Brain microvascular endothelial cell (primary cell): ENCODE data around the gene POFUT1.
A peak's percentile ranks its signal among the peaks of the same experiment; 100 is the strongest.

Experiments used
- DNase-seq: peaks from one replicate; pipeline ENCODE4 v3.0.0-alpha.2; 2020
- H3K27ac ChIP-seq: fragments of 250-450 bp; sonication (Bioruptor Pico); 2 replicates; pipeline ENCODE4 v1.5.1; 2020; ENCODE audit warnings: mild to moderate bottlenecking, moderate library complexity
- H3K27me3 ChIP-seq: fragments of 250-450 bp; sonication (Bioruptor Pico); replicated peaks from 2 replicates; pipeline ENCODE4 v1.5.1; 2020; ENCODE audit warnings: mild to moderate bottlenecking
- H3K36me3 ChIP-seq: fragments of 250-450 bp; sonication (Bioruptor Pico); replicated peaks from 2 replicates; pipeline ENCODE4 v1.5.1; 2020; ENCODE audit warnings: mild to moderate bottlenecking
- H3K4me3 ChIP-seq: 2 replicates; pipeline ENCODE4 v1.5.1; 2011; ENCODE audit warnings: low read depth, mild to moderate bottlenecking, control low read depth, low read length, moderate library complexity
- in situ Hi-C: cut with HindIII; loops from 2 replicates; pipeline ENCODE4 v1.10.0; 2017; ENCODE audit warnings: low sequenced_read_pairs, low pct_ligation_motif_present
- TF ChIP-seq, protein P1 (sequence below): IDR thresholded peaks from 2 replicates; pipeline ENCODE4 v1.5.1; 2011; ENCODE audit warnings: low read depth, mild to moderate bottlenecking, moderate library complexity, low read length, control low read depth, inconsistent platforms; ENCODE audit errors: missing control alignments

The POFUT1 gene

DNA sequence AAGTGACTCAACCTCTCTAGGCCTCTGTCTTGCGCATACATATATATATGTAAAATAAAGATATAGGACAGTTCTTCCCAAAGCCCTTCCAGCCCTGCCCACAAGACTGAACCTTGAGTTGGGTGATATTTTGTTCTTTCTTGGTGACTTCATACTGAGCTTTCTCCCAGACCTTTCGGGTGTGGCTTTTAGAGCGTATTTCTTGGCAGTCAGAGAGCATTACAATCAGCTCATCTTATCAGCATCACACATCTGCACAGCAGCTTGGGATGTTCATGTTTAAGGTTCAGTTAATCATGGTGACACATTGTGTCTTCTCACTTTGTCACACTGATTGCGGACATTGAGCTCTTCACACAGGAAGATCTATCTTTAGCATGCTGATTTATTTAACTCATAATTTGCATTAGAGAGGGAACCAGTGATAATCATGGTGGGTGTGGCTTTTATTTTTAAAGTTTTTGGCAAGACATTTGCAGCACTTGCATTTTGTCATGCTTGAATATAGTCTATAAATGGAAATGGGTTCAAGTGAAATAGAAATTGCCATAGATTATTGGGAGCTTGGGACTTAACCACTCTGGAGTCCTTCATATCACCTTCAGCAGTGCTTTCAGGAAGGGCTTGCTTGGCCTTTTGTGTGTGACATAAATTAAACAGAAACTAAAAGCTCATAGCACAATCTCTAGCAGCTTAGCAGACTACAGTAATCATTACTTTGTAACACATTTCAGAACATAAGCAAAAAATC, 78.1 kb downstream of the POFUT1 start:
- no peak overlapping the region for H3K4me3 ChIP-seq
- in situ Hi-C loops = no loop called here
- H3K27me3 ChIP-seq = no peaks in the 10 kb centered on the region
- no peaks in the 10 kb centered on the region for H3K36me3 ChIP-seq
- no peak overlapping the region for H3K27ac ChIP-seq
- TF ChIP-seq, protein P1, sequence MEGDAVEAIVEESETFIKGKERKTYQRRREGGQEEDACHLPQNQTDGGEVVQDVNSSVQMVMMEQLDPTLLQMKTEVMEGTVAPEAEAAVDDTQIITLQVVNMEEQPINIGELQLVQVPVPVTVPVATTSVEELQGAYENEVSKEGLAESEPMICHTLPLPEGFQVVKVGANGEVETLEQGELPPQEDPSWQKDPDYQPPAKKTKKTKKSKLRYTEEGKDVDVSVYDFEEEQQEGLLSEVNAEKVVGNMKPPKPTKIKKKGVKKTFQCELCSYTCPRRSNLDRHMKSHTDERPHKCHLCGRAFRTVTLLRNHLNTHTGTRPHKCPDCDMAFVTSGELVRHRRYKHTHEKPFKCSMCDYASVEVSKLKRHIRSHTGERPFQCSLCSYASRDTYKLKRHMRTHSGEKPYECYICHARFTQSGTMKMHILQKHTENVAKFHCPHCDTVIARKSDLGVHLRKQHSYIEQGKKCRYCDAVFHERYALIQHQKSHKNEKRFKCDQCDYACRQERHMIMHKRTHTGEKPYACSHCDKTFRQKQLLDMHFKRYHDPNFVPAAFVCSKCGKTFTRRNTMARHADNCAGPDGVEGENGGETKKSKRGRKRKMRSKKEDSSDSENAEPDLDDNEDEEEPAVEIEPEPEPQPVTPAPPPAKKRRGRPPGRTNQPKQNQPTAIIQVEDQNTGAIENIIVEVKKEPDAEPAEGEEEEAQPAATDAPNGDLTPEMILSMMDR = no peak
- peak; percentile 24 for DNase-seq

DNA sequence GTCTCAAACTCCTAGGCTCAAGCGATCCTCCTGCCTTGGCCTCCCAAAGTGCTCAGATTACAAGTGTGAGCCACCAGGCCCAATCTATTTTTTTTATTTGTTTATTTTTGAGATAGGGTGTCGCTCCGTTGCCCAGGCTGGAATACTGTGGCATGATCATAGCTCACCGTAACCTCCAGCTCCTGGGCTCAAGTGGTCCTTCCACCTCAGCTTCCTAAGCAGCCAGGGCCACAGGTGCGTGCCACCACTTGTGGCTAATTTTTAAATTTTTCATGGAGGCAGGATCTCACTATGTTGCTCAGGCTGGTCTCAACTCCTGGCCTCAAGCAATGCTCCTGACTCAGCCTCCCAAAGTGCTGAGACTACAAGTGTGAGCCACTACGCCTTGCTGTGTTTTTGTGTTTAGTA, 79.6 kb downstream of the POFUT1 start:
- TF ChIP-seq, protein P1 = no peak
- H3K27ac ChIP-seq = no peak overlapping the region
- in situ Hi-C loops = no loop called here
- no peaks in the 10 kb centered on the region for H3K27me3 ChIP-seq
- DNase-seq = no peak
- no peak overlapping the region for H3K4me3 ChIP-seq
- no peaks in the 10 kb centered on the region for H3K36me3 ChIP-seq
